MCF 10A (cell line): ENCODE results near the gene GSTT2B. TPM values are rescaled to one million over a fixed set of nuclear protein-coding genes. Genes with fewer than 3 reads are reported as not detected.
"Not testable (repeated sequence)": the region's sequence is repeated elsewhere in the genome, so short reads cannot be mapped to it uniquely, and the experiment has no call there.

Experiments used
- BruUV-seq: library from RNA; stranded (reverse); fragments of 400-500 nt; replicated peaks from 2 replicates; lab custom pipeline; 2021; lab: Mats Ljungman, UMichigan
- CTCF ChIA-PET: fragments of 300-600 bp; sonication (Branson Sonifier 250); formaldehyde crosslinking; extraction: SDS; loops from one replicate; lab custom pipeline; 2021; ENCODE audit warnings: antibody characterized with exemption, inconsistent platforms; lab: Yijun Ruan, JAX
- POLR2A ChIA-PET: fragments of 300-600, 350-650 bp; sonication (Branson Sonifier 250); formaldehyde crosslinking; extraction: SDS; loops from one replicate; lab custom pipeline; 2020; ENCODE audit warnings: antibody characterized with exemption, inconsistent platforms; lab: Yijun Ruan, JAX
- DNase-seq: peaks from one replicate; pipeline ENCODE4 v3.0.0-alpha.2; 2018; ENCODE audit not compliant: unreplicated experiment
- H3K27ac Mint-ChIP-seq: one replicate; pipeline ENCODE4 v1.8.0; 2022; ENCODE audit warnings: mild to moderate bottlenecking, low read depth, mixed read lengths; ENCODE audit not compliant: unreplicated experiment
- H3K27me3 Mint-ChIP-seq: one replicate; pipeline ENCODE4 v1.8.0; 2022; ENCODE audit warnings: mixed read lengths; ENCODE audit not compliant: insufficient read depth, unreplicated experiment
- H3K36me3 Mint-ChIP-seq: one replicate; pipeline ENCODE4 v1.8.0; 2022; ENCODE audit warnings: mild to moderate bottlenecking, moderate library complexity, mixed read lengths; ENCODE audit not compliant: insufficient read depth, unreplicated experiment
- H3K4me1 Mint-ChIP-seq: one replicate; pipeline ENCODE4 v1.8.0; 2022; ENCODE audit warnings: mixed read lengths; ENCODE audit not compliant: insufficient read depth, unreplicated experiment
- H3K4me3 Mint-ChIP-seq: one replicate; pipeline ENCODE4 v1.8.0; 2022; ENCODE audit warnings: mild to moderate bottlenecking, moderate library complexity, mixed read lengths; ENCODE audit not compliant: unreplicated experiment
- H3K9me3 Mint-ChIP-seq: one replicate; pipeline ENCODE4 v1.8.0; 2022; ENCODE audit warnings: mixed read lengths; ENCODE audit not compliant: unreplicated experiment
- CTCF ChIP-seq: fragments of 200-600 bp; IDR thresholded peaks from one replicate; pipeline ENCODE4 v1.8.0; 2022; ENCODE audit warnings: antibody characterized with exemption, mild to moderate bottlenecking; ENCODE audit not compliant: unreplicated experiment
- intact Hi-C: fragments of 100-400 bp; cut with micrococcal nuclease; formaldehyde crosslinking; loops from 2 replicates; pipeline ENCODE4 v1.14.1; 2022
- total RNA-seq: library from RNA; stranded (reverse); gene quantifications from 2 replicates; pipeline ENCODE4 v1.2.3, GENCODE V29; 2022

The GSTT2B gene
- total RNA-seq, 1 experiment from 2014 or later, result 22.7 TPM

- intact Hi-C loops, result no loop called here
- BruUV-seq, result no TSS peak
- CTCF ChIA-PET, result no interaction called here
- DNase-seq, result no peak
- H3K36me3 Mint-ChIP-seq, result peaks cover 20% of the 10 kb centered on the region
- H3K27me3 Mint-ChIP-seq, result no peaks in the 10 kb centered on the region
- H3K9me3 Mint-ChIP-seq, result no peaks in the 10 kb centered on the region
- no peak for TF ChIP-seq CTCF
- H3K4me1 Mint-ChIP-seq, result peaks cover 16% of the 10 kb centered on the region
- POLR2A ChIA-PET, result interaction anchor here (0.7 to 1.5 kb wide), 2 partner anchors 77 to 344 kb away, joined by 3 to 8 read pairs; partner anchors contain the start of gene MIF
- H3K4me3 Mint-ChIP-seq, result peak overlapping the region; percentile 2
- H3K27ac Mint-ChIP-seq, result no peak overlapping the region
Measured at GRCh38 chr22:23970816-23971486, 10.0 kb upstream of the GSTT2B start.

- Mint-ChIP-seq H3K9me3 (no peaks in the 10 kb centered on the region), H3K4me1 (peaks cover 16% of the 10 kb centered on the region), H3K36me3 (peaks cover 20% of the 10 kb centered on the region), H3K27me3 (no peaks in the 10 kb centered on the region), H3K4me3 (peak overlapping the region; percentile 2), H3K27ac (peak overlapping the region; percentile 5)
- no peak for TF ChIP-seq CTCF
- no peak for DNase-seq
- TSS peak; percentile 2 for BruUV-seq
- ChIA-PET CTCF (no interaction called here), POLR2A (no interaction called here)
- intact Hi-C loops, result no loop called here
Measured at GRCh38 chr22:23970201-23970641, 9.2 kb upstream of the GSTT2B start.

- no TSS peak for BruUV-seq
- H3K27me3 Mint-ChIP-seq, result no peaks in the 10 kb centered on the region
- DNase-seq, result no peak
- H3K4me1 Mint-ChIP-seq, result peaks cover 16% of the 10 kb centered on the region
- POLR2A ChIA-PET, result no interaction called here
- H3K9me3 Mint-ChIP-seq, result no peaks in the 10 kb centered on the region
- H3K4me3 Mint-ChIP-seq, result no peak overlapping the region
- intact Hi-C loops, result no loop called here
- CTCF ChIA-PET, result no interaction called here
- no peak overlapping the region for H3K27ac Mint-ChIP-seq
- no peak for TF ChIP-seq CTCF
- H3K36me3 Mint-ChIP-seq, result peaks cover 20% of the 10 kb centered on the region
Measured at GRCh38 chr22:23969071-23969470, 8.1 kb upstream of the GSTT2B start.

GRCh38 chr22:23966568-23966967 lies 5.6 kb upstream of the GSTT2B start, which contains the start of gene DDTL:
TSS of gene DDTL (plus strand) at chr22:23966888. CDS start at chr22:23966915, 27 bp downstream.
- BruUV-seq, intact Hi-C loops, H3K9me3 Mint-ChIP-seq, H3K27ac Mint-ChIP-seq, POLR2A ChIA-PET, H3K4me3 Mint-ChIP-seq, CTCF ChIA-PET, DNase-seq, H3K27me3 Mint-ChIP-seq: not testable (repeated sequence)
- Mint-ChIP-seq H3K4me1 (peaks cover 16% of the 10 kb centered on the region), H3K36me3 (peaks cover 15% of the 10 kb centered on the region)

GRCh38 chr22:23966094-23966493 lies 5.1 kb upstream of the GSTT2B start:
- intact Hi-C loops, H3K27ac Mint-ChIP-seq, DNase-seq, H3K9me3 Mint-ChIP-seq, BruUV-seq, POLR2A ChIA-PET, H3K4me3 Mint-ChIP-seq, H3K27me3 Mint-ChIP-seq, CTCF ChIA-PET: not testable (repeated sequence)
- Mint-ChIP-seq H3K4me1 (peaks cover 16% of the 10 kb centered on the region), H3K36me3 (peaks cover 10% of the 10 kb centered on the region)
